NCI-H2107 treated with DMSO at 0.1 percent for 48 hours (cell line): ENCODE measurements around the gene PRPSAP1.

Experiments used
- DNase-seq: peaks from one replicate; lab custom pipeline; 2025; ENCODE audit not compliant: unreplicated experiment; lab: John Stamatoyannopoulos, UW

The PRPSAP1 gene

GRCh38 chr17:76267051-76267576 is 86.6 kb downstream of the PRPSAP1 start:
- no peak for DNase-seq

- no peak for DNase-seq
Measured at GRCh38 chr17:76266244-76266938, 87.3 kb downstream of the PRPSAP1 start.

- DNase-seq, result no peak
Measured at GRCh38 chr17:76265624-76266243, 88.0 kb downstream of the PRPSAP1 start.

- peak; percentile 91 for DNase-seq
Measured at GRCh38 chr17:76264755-76265623, 88.7 kb downstream of the PRPSAP1 start, which contains the start of gene UBALD2. UBALD2 (plus strand) TSS chr17:76265348; CDS start chr17:76265506, 158 bp downstream.

- no peak for DNase-seq
Measured at GRCh38 chr17:76264425-76264754, 89.3 kb downstream of the PRPSAP1 start.

GRCh38 chr17:76263896-76264295 is 89.8 kb downstream of the PRPSAP1 start:
- DNase-seq, result no peak

- DNase-seq, result peak; percentile 61
Measured at GRCh38 chr17:76262732-76263344, 90.9 kb downstream of the PRPSAP1 start.

- DNase-seq, result peak; percentile 51
Measured at GRCh38 chr17:76261421-76262215, 92.1 kb downstream of the PRPSAP1 start.

- no peak for DNase-seq
Measured at GRCh38 chr17:76260669-76261068, 93.0 kb downstream of the PRPSAP1 start.

GRCh38 chr17:76260220-76260619 is 93.5 kb downstream of the PRPSAP1 start:
- DNase-seq, result no peak
